Prostate gland (tissue), 2 donors: Measurements from ENCODE around the gene GNG4. TPM values are rescaled to one million over a fixed set of nuclear protein-coding genes. Genes with fewer than 3 reads are reported as not detected.
"Not testable (repeated sequence)": the region's sequence is repeated elsewhere in the genome, so short reads cannot be mapped to it uniquely, and the experiment has no call there.

Experiments used
- DNase-seq: peaks from one replicate; pipeline ENCODE4 v3.0.0-alpha.2; 2019; ENCODE audit warnings: low spot score
- H3K27ac ChIP-seq, 2 donors: fragments of 200-600 bp; sonication (generic); 2 replicates each; pipeline ENCODE4 v1.5.1; 2017 to 2019
- H3K27me3 ChIP-seq: fragments of 200-600 bp; sonication (generic); replicated peaks from 2 replicates; pipeline ENCODE4 v1.5.1; 2019; ENCODE audit not compliant: insufficient read depth
- H3K36me3 ChIP-seq, 2 donors: fragments of 200-600 bp; sonication (generic); 1 replicate in 1 of 2; 2 replicates in 1 of 2; pipeline versions ENCODE4 v1.5.1 to v1.8.1; 2017 to 2019
- H3K4me1 ChIP-seq: fragments of 200-600 bp; sonication (generic); replicated peaks from 2 replicates; pipeline ENCODE4 v1.5.1; 2019
- H3K4me3 ChIP-seq, 2 donors: fragments of 200-600 bp; sonication (generic); 2 replicates each; pipeline ENCODE4 v1.5.1; 2017 to 2019
- H3K9me3 ChIP-seq: fragments of 200-600 bp; sonication (generic); 2 replicates; pipeline ENCODE4 v1.5.1; 2017
- CTCF ChIP-seq, 4 experiments: fragments of 200-600 bp in 2 of 4; fragments of 450-650 bp in 2 of 4; sonication (generic) in 2 of 4; IDR thresholded peaks; 1 replicate in 3 of 4; 2 replicates in 1 of 4; pipeline ENCODE4 v1.5.1; 2016 to 2019; ENCODE audit warnings: antibody characterized with exemption in 4 of 4, mild to moderate bottlenecking in 2 of 4, moderate library complexity in 2 of 4
- POLR2A ChIP-seq: fragments of 450-650 bp; IDR thresholded peaks from one replicate; pipeline ENCODE4 v1.6.1; 2016; ENCODE audit warnings: antibody characterized with exemption, mild to moderate bottlenecking
- POLR2AphosphoS5 ChIP-seq: sonication (generic); formaldehyde crosslinking; IDR thresholded peaks from one replicate; pipeline ENCODE4 v1.6.1; 2017; ENCODE audit warnings: antibody characterized with exemption
- WGBS: methylation state at CpG from one replicate; pipeline ENCODE4 v1.1.5; 2018; 5-methylcytosine and 5-hydroxymethylcytosine counted together
- intact Hi-C: fragments of 100-400 bp; cut with DNase I; formaldehyde crosslinking; loops from one replicate; pipeline ENCODE4 v1.14.2; 2022
- total RNA-seq, 2 donors: library from RNA; depleted of rRNA; stranded (reverse); fragments of >200 nt; gene quantifications; one replicate each; pipeline ENCODE4 v1.1.0, GENCODE V29; 2016

Gene GNG4
- total RNA-seq, 2 donors from 2014 or later = 9.4 to 47.7 TPM

- intact Hi-C loops = no loop called here
- Histone ChIP-seq H3K4me3 (no peak overlapping the region), H3K27ac (no peak overlapping the region), H3K36me3 (no peaks in the 10 kb centered on the region), H3K9me3 (no peaks in the 10 kb centered on the region), H3K27me3 (no peaks in the 10 kb centered on the region), H3K4me1 (no peaks in the 10 kb centered on the region)
- no peak for DNase-seq
- TF ChIP-seq CTCF (IDR thresholded peaks at IDR 0.05) (no peak), POLR2AphosphoS5 (no peak), POLR2A (no peak)
- WGBS = 61% methylated on average over 4 of the region's 4 CpGs
Measured at GRCh38 chr1:235583511-235584001, 66.0 kb downstream of the GNG4 start.

GRCh38 chr1:235582130-235582529 lies 67.5 kb downstream of the GNG4 start:
- Histone ChIP-seq H3K9me3 (no peaks in the 10 kb centered on the region), H3K36me3 (no peaks in the 10 kb centered on the region), H3K4me3 (no peak overlapping the region), H3K27ac (no peak overlapping the region), H3K4me1 (no peaks in the 10 kb centered on the region), H3K27me3 (no peaks in the 10 kb centered on the region)
- WGBS = 86% methylated on average over 10 of the region's 10 CpGs
- TF ChIP-seq CTCF (IDR thresholded peaks at IDR 0.05) = no peak
- TF ChIP-seq POLR2AphosphoS5 = no peak
- TF ChIP-seq POLR2A = no peak
- no peak for DNase-seq
- intact Hi-C loops = no loop called here

- no peaks in the 10 kb centered on the region for H3K4me1 ChIP-seq
- no peak overlapping the region for H3K27ac ChIP-seq
- no peak overlapping the region for H3K4me3 ChIP-seq
- intact Hi-C loops = no loop called here
- TF ChIP-seq CTCF (IDR thresholded peaks at IDR 0.05) (no peak), POLR2A (no peak), POLR2AphosphoS5 (no peak)
- no peaks in the 10 kb centered on the region for H3K9me3 ChIP-seq
- WGBS = 98% methylated on average over 3 of the region's 3 CpGs
- DNase-seq = no peak
- H3K27me3 ChIP-seq = no peaks in the 10 kb centered on the region
- H3K36me3 ChIP-seq = no peaks in the 10 kb centered on the region
Measured at GRCh38 chr1:235579891-235580290, 69.7 kb downstream of the GNG4 start.

GRCh38 chr1:235575597-235575996 lies 74.0 kb downstream of the GNG4 start:
- intact Hi-C loops = no loop called here
- no peak for DNase-seq
- H3K27ac ChIP-seq = no peak overlapping the region
- TF ChIP-seq CTCF (IDR thresholded peaks at IDR 0.05) (no peak), POLR2A (no peak), POLR2AphosphoS5 (no peak)
- WGBS = 88% methylated on average over 6 of the region's 6 CpGs
- no peaks in the 10 kb centered on the region for H3K36me3 ChIP-seq
- H3K27me3 ChIP-seq = no peaks in the 10 kb centered on the region
- no peaks in the 10 kb centered on the region for H3K9me3 ChIP-seq
- no peak overlapping the region for H3K4me3 ChIP-seq
- no peaks in the 10 kb centered on the region for H3K4me1 ChIP-seq

- H3K4me1 ChIP-seq = no peaks in the 10 kb centered on the region
- H3K4me3 ChIP-seq = no peak overlapping the region
- no peaks in the 10 kb centered on the region for H3K9me3 ChIP-seq
- intact Hi-C loops = no loop called here
- no peaks in the 10 kb centered on the region for H3K36me3 ChIP-seq
- TF ChIP-seq POLR2A (no peak), POLR2AphosphoS5 (no peak), CTCF (IDR thresholded peaks at IDR 0.05) (no peak)
- H3K27ac ChIP-seq = no peak overlapping the region
- no peak for DNase-seq
- H3K27me3 ChIP-seq = no peaks in the 10 kb centered on the region
- WGBS = 84% methylated on average over 2 of the region's 2 CpGs
Measured at GRCh38 chr1:235573880-235574279, 75.7 kb downstream of the GNG4 start.

GRCh38 chr1:235572971-235573370 lies 76.6 kb downstream of the GNG4 start:
- DNase-seq, H3K4me3 ChIP-seq, H3K27me3 ChIP-seq, H3K4me1 ChIP-seq, intact Hi-C loops, H3K27ac ChIP-seq, H3K9me3 ChIP-seq, H3K36me3 ChIP-seq: not testable (repeated sequence)
- 82% methylated on average over 5 of the region's 5 CpGs for WGBS
